ENCODE results near the gene APPBP2. TPM values are rescaled to one million over a fixed set of nuclear protein-coding genes. Genes with fewer than 3 reads are reported as not detected.

The APPBP2 gene
- total RNA-seq, 1 donor from 2014 or later = 8.6 TPM

DNA sequence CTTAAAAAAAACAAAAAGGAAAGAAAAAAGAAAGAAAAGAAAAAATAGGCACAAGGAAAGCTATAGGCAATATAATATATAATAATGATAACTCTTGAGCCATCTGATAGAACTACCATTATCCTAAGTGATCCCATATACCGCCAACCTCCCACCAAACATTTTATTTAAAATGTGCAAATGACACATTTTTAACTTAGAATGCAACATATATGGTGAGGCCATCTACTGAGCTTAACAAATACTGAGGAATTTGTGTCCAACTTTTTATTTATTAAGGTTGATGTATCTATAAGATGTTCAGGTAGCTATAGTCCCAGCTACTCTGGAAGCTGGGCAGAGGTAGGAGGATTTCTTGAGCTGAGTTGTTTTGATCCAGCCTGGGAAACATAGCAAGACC is 14.4 kb upstream of the APPBP2 start:
- no peaks in the 10 kb centered on the region for H3K27me3 ChIP-seq
- H3K4me1 ChIP-seq = no peaks in the 10 kb centered on the region
- no peak overlapping the region for H3K4me3 ChIP-seq
- intact Hi-C loops (cut with DNase I) = no loop called here
- DNase-seq (ENCODE audit: low spot score in 2 of 2) = no peak
- no peaks in the 10 kb centered on the region for H3K9me3 ChIP-seq
- no peak overlapping the region for H3K27ac ChIP-seq
- TF ChIP-seq, protein P1, sequence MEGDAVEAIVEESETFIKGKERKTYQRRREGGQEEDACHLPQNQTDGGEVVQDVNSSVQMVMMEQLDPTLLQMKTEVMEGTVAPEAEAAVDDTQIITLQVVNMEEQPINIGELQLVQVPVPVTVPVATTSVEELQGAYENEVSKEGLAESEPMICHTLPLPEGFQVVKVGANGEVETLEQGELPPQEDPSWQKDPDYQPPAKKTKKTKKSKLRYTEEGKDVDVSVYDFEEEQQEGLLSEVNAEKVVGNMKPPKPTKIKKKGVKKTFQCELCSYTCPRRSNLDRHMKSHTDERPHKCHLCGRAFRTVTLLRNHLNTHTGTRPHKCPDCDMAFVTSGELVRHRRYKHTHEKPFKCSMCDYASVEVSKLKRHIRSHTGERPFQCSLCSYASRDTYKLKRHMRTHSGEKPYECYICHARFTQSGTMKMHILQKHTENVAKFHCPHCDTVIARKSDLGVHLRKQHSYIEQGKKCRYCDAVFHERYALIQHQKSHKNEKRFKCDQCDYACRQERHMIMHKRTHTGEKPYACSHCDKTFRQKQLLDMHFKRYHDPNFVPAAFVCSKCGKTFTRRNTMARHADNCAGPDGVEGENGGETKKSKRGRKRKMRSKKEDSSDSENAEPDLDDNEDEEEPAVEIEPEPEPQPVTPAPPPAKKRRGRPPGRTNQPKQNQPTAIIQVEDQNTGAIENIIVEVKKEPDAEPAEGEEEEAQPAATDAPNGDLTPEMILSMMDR (IDR thresholded peaks at IDR 0.05) = no peak
- H3K36me3 ChIP-seq = no peaks in the 10 kb centered on the region

DNA sequence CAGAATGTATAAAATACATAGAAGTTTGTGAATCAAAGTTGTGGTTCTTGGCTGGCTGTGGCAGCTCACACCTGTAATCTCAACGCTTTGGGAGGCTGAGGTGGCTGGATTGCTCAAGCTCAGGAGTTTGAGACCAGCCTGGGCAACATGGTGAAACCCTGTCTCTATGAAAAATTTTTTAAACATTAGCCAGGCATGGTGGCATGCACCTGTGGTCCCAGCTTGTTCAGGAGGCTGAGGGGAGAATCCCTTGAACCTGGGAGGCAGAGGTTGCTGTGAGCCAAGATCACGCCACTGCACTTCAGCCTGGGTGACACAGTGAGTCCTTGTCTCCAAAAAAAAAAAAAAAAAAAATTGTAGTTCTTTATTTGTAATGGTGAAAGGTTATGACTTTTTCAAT is 13.8 kb upstream of the APPBP2 start:
- no peak overlapping the region for H3K4me3 ChIP-seq
- no peaks in the 10 kb centered on the region for H3K9me3 ChIP-seq
- no peaks in the 10 kb centered on the region for H3K36me3 ChIP-seq
- H3K27me3 ChIP-seq = no peaks in the 10 kb centered on the region
- intact Hi-C loops (cut with DNase I) = no loop called here
- no peak for DNase-seq (ENCODE audit: low spot score in 2 of 2)
- H3K27ac ChIP-seq = no peak overlapping the region
- H3K4me1 ChIP-seq = no peaks in the 10 kb centered on the region
- TF ChIP-seq, protein P1 (IDR thresholded peaks at IDR 0.05) = no peak

DNA sequence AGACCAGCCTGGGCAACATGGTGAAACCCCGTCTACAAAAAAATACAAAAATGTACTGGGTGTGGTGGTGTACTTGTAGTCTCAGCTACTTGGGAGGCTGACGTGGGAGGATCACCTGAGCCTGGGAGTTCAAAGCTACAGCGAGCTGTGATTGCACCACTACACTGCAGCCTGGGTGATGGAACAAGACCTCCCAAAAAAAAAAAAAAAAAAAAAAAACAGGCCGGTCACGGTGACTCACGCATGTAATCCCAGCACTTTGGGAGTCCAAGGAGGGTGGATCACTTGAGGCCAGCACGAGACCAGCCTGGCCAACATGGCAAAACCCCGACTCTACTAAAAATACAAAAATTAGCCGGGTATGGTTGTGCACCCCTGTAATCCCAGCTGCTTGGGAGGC is 12.7 kb upstream of the APPBP2 start:
- Histone ChIP-seq H3K27ac (no peak overlapping the region), H3K27me3 (no peaks in the 10 kb centered on the region), H3K36me3 (no peaks in the 10 kb centered on the region), H3K4me1 (no peaks in the 10 kb centered on the region), H3K4me3 (no peak overlapping the region), H3K9me3 (no peaks in the 10 kb centered on the region)
- TF ChIP-seq, protein P1 (IDR thresholded peaks at IDR 0.05) = no peak
- intact Hi-C loops (cut with DNase I) = no loop called here
- no peak for DNase-seq (ENCODE audit: low spot score in 2 of 2)

DNA sequence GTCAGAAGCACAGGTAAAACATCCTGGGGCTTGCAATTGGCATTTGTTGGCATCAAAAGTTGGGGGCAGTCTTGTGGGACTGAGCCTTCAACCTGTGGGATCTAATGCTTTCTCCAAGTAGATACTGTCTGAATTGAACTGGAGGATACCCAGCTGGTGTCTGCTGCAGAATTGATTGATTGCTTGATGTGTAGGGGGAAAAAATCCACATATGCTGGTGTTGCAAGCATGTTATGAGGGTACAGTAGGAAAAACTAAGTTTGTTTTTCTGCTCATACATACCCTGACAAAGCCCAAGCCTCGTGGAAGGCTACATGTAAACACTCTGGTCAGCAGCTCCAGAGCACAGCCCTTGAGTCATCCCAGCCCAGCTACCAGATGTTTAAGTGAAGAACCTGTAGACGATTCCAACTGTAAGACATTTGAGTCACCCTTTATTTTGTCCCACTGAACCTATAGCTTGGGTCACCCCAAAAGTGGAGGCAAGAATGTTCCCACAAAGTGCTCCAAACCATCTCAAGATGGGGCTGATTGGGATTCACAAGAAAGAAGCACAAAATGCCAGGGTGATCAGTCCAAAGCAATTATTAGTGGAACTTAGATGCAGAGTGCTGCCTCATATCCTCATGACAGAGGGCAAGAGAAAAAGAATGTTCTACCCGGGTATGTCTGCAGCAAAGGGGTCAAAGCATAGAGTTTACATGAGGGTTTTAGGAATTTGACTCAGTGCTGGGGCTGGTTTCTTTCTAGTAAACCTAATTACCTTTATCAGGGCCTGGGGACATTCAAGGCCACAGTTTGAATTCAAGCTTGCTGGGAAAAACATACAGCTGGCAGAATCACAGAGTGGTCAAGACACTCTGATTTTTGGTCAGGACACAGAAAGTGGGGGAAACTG is 9.6 kb upstream of the APPBP2 start:
- Histone ChIP-seq H3K27me3 (no peaks in the 10 kb centered on the region), H3K4me3 (no peak overlapping the region), H3K36me3 (no peaks in the 10 kb centered on the region), H3K27ac (no peak overlapping the region), H3K9me3 (no peaks in the 10 kb centered on the region), H3K4me1 (no peaks in the 10 kb centered on the region)
- intact Hi-C loops (cut with DNase I) = no loop called here
- DNase-seq (ENCODE audit: low spot score in 2 of 2) = no peak
- TF ChIP-seq, protein P1 (IDR thresholded peaks at IDR 0.05) = no peak

DNA sequence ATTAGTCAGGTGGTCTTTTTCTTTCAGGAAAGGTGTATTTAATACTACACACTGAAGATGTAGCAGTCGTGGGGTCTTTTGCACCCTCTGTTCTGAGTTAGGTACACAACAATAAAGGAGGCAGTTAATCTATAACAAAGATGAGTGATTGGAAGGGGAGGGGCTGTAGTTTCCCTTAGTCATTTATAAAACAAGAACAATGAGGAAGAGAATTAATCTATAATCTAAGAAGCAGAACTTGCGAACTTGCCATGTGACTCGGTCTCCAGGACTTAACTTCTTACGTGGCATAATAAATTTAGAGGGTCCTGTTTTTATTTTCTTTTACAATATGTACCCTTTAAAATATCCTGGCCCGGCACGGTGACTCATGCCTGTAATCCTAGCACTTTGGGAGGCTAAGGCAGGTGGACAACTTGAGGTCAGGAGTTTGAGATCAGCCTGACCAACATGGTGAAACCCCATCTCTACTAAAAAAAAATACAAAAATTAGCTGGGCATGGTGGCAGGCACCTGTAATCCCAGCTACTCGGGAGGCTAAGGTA is 8.6 kb upstream of the APPBP2 start:
- Histone ChIP-seq H3K9me3 (no peaks in the 10 kb centered on the region), H3K27ac (no peak overlapping the region), H3K4me3 (no peak overlapping the region), H3K27me3 (no peaks in the 10 kb centered on the region), H3K36me3 (no peaks in the 10 kb centered on the region), H3K4me1 (no peaks in the 10 kb centered on the region)
- TF ChIP-seq, protein P1 (IDR thresholded peaks at IDR 0.05) = no peak
- no peak for DNase-seq (ENCODE audit: low spot score in 2 of 2)
- intact Hi-C loops (cut with DNase I) = no loop called here
